ENCODE data around the gene COLGALT1. TPM values are rescaled to one million over a fixed set of nuclear protein-coding genes. Genes with fewer than 3 reads are reported as not detected.
A peak's percentile ranks its signal among the peaks of the same experiment; 100 is the strongest.
"Not testable (repeated sequence)": the region's sequence is repeated elsewhere in the genome, so short reads cannot be mapped to it uniquely, and the experiment has no call there.

Gene COLGALT1
- total RNA-seq, 1 donor from 2014 or later = 115 TPM

- Mint-ChIP-seq H3K9me3 (no peaks in the 10 kb centered on the region), H3K4me3 (no peak overlapping the region), H3K27ac (peak overlapping the region; percentile 40), H3K27me3 (ENCODE audit: insufficient read depth) (no peaks in the 10 kb centered on the region), H3K4me1 (ENCODE audit: low read depth) (no peaks in the 10 kb centered on the region), H3K36me3 (ENCODE audit: low read depth) (peaks cover 32% of the 10 kb centered on the region)
- DNase-seq (ENCODE audit: low spot score) = no peak
- intact Hi-C loops (cut with micrococcal nuclease) = no loop called here
Measured at GRCh38 chr19:17572638-17573037, 17.2 kb downstream of the COLGALT1 start.

GRCh38 chr19:17575871-17576757 lies 20.7 kb downstream of the COLGALT1 start:
- peaks cover 42% of the 10 kb centered on the region for H3K36me3 Mint-ChIP-seq (ENCODE audit: low read depth)
- no peak overlapping the region for H3K4me3 Mint-ChIP-seq
- intact Hi-C loops (cut with micrococcal nuclease) = loop anchor here (2.0 kb wide), 1 partner anchor 79 kb away; no protein-coding TSS in a partner anchor
- H3K27me3 Mint-ChIP-seq (ENCODE audit: insufficient read depth) = no peaks in the 10 kb centered on the region
- no peak for DNase-seq (ENCODE audit: low spot score)
- H3K9me3 Mint-ChIP-seq = no peaks in the 10 kb centered on the region
- H3K27ac Mint-ChIP-seq = no peak overlapping the region
- peaks cover 8% of the 10 kb centered on the region for H3K4me1 Mint-ChIP-seq (ENCODE audit: low read depth)

GRCh38 chr19:17576758-17577456 lies 21.5 kb downstream of the COLGALT1 start:
- H3K9me3 Mint-ChIP-seq = no peaks in the 10 kb centered on the region
- H3K4me3 Mint-ChIP-seq = no peak overlapping the region
- peaks cover 41% of the 10 kb centered on the region for H3K36me3 Mint-ChIP-seq (ENCODE audit: low read depth)
- no peak for DNase-seq (ENCODE audit: low spot score)
- H3K27me3 Mint-ChIP-seq (ENCODE audit: insufficient read depth) = no peaks in the 10 kb centered on the region
- peaks cover 8% of the 10 kb centered on the region for H3K4me1 Mint-ChIP-seq (ENCODE audit: low read depth)
- intact Hi-C loops (cut with micrococcal nuclease) = no loop called here
- H3K27ac Mint-ChIP-seq = no peak overlapping the region

- no peak overlapping the region for H3K27ac Mint-ChIP-seq
- H3K4me1 Mint-ChIP-seq (ENCODE audit: low read depth) = peaks cover 8% of the 10 kb centered on the region
- H3K9me3 Mint-ChIP-seq = no peaks in the 10 kb centered on the region
- DNase-seq (ENCODE audit: low spot score) = no peak
- no peak overlapping the region for H3K4me3 Mint-ChIP-seq
- H3K36me3 Mint-ChIP-seq (ENCODE audit: low read depth) = peaks cover 42% of the 10 kb centered on the region
- intact Hi-C loops (cut with micrococcal nuclease) = no loop called here
- H3K27me3 Mint-ChIP-seq (ENCODE audit: insufficient read depth) = no peaks in the 10 kb centered on the region
Measured at GRCh38 chr19:17577457-17578097, 22.1 kb downstream of the COLGALT1 start.

GRCh38 chr19:17579661-17580244 lies 24.3 kb downstream of the COLGALT1 start:
- Mint-ChIP-seq H3K9me3 (no peaks in the 10 kb centered on the region), H3K36me3 (ENCODE audit: low read depth) (peaks cover 37% of the 10 kb centered on the region), H3K4me1 (ENCODE audit: low read depth) (peaks cover 8% of the 10 kb centered on the region), H3K27ac (no peak overlapping the region), H3K4me3 (no peak overlapping the region), H3K27me3 (ENCODE audit: insufficient read depth) (no peaks in the 10 kb centered on the region)
- DNase-seq (ENCODE audit: low spot score) = no peak
- intact Hi-C loops (cut with micrococcal nuclease) = no loop called here

- H3K27me3 Mint-ChIP-seq (ENCODE audit: insufficient read depth) = no peaks in the 10 kb centered on the region
- no peak overlapping the region for H3K27ac Mint-ChIP-seq
- H3K9me3 Mint-ChIP-seq = no peaks in the 10 kb centered on the region
- H3K4me3 Mint-ChIP-seq = no peak overlapping the region
- DNase-seq (ENCODE audit: low spot score) = no peak
- intact Hi-C loops (cut with micrococcal nuclease) = no loop called here
- H3K36me3 Mint-ChIP-seq (ENCODE audit: low read depth) = peaks cover 37% of the 10 kb centered on the region
- peaks cover 8% of the 10 kb centered on the region for H3K4me1 Mint-ChIP-seq (ENCODE audit: low read depth)
Measured at GRCh38 chr19:17580470-17581144, 25.2 kb downstream of the COLGALT1 start.

GRCh38 chr19:17581211-17581874 lies 25.9 kb downstream of the COLGALT1 start:
- intact Hi-C loops (cut with micrococcal nuclease) = no loop called here
- Mint-ChIP-seq H3K36me3 (ENCODE audit: low read depth) (peaks cover 31% of the 10 kb centered on the region), H3K27ac (no peak overlapping the region), H3K9me3 (no peaks in the 10 kb centered on the region), H3K4me3 (no peak overlapping the region), H3K27me3 (ENCODE audit: insufficient read depth) (no peaks in the 10 kb centered on the region), H3K4me1 (ENCODE audit: low read depth) (peaks cover 8% of the 10 kb centered on the region)
- no peak for DNase-seq (ENCODE audit: low spot score)

GRCh38 chr19:17582613-17583012 lies 27.2 kb downstream of the COLGALT1 start:
- peaks cover 29% of the 10 kb centered on the region for H3K36me3 Mint-ChIP-seq (ENCODE audit: low read depth)
- DNase-seq (ENCODE audit: low spot score) = no peak
- H3K27me3 Mint-ChIP-seq (ENCODE audit: insufficient read depth) = peaks cover 1% of the 10 kb centered on the region
- intact Hi-C loops (cut with micrococcal nuclease) = no loop called here
- H3K4me3 Mint-ChIP-seq = no peak overlapping the region
- no peaks in the 10 kb centered on the region for H3K9me3 Mint-ChIP-seq
- no peak overlapping the region for H3K27ac Mint-ChIP-seq
- H3K4me1 Mint-ChIP-seq (ENCODE audit: low read depth) = peaks cover 8% of the 10 kb centered on the region

- peaks cover 8% of the 10 kb centered on the region for H3K4me1 Mint-ChIP-seq (ENCODE audit: low read depth)
- no peak overlapping the region for H3K27ac Mint-ChIP-seq
- H3K27me3 Mint-ChIP-seq (ENCODE audit: insufficient read depth) = peaks cover 4% of the 10 kb centered on the region
- DNase-seq (ENCODE audit: low spot score) = no peak
- no peak overlapping the region for H3K4me3 Mint-ChIP-seq
- intact Hi-C loops (cut with micrococcal nuclease) = no loop called here
- no peaks in the 10 kb centered on the region for H3K9me3 Mint-ChIP-seq
- H3K36me3 Mint-ChIP-seq (ENCODE audit: low read depth) = peaks cover 23% of the 10 kb centered on the region
Measured at GRCh38 chr19:17584132-17584531, 28.7 kb downstream of the COLGALT1 start.

- H3K4me1 Mint-ChIP-seq (ENCODE audit: low read depth); H3K4me3 Mint-ChIP-seq; intact Hi-C loops (cut with micrococcal nuclease); H3K27me3 Mint-ChIP-seq (ENCODE audit: insufficient read depth); H3K27ac Mint-ChIP-seq; DNase-seq (ENCODE audit: low spot score); H3K9me3 Mint-ChIP-seq: not testable (repeated sequence)
- H3K36me3 Mint-ChIP-seq (ENCODE audit: low read depth) = peaks cover 13% of the 10 kb centered on the region
Measured at GRCh38 chr19:17585395-17585794, 29.9 kb downstream of the COLGALT1 start.

- no peaks in the 10 kb centered on the region for H3K4me1 Mint-ChIP-seq (ENCODE audit: low read depth)
- intact Hi-C loops (cut with micrococcal nuclease) = no loop called here
- H3K27ac Mint-ChIP-seq = no peak overlapping the region
- H3K9me3 Mint-ChIP-seq = no peaks in the 10 kb centered on the region
- H3K4me3 Mint-ChIP-seq = no peak overlapping the region
- DNase-seq (ENCODE audit: low spot score) = no peak
- H3K36me3 Mint-ChIP-seq (ENCODE audit: low read depth) = no peaks in the 10 kb centered on the region
- H3K27me3 Mint-ChIP-seq (ENCODE audit: insufficient read depth) = peaks cover 8% of the 10 kb centered on the region
Measured at GRCh38 chr19:17590866-17591265, 35.4 kb downstream of the COLGALT1 start.

- H3K9me3 Mint-ChIP-seq; H3K36me3 Mint-ChIP-seq (ENCODE audit: low read depth); H3K4me1 Mint-ChIP-seq (ENCODE audit: low read depth); intact Hi-C loops (cut with micrococcal nuclease); DNase-seq (ENCODE audit: low spot score); H3K4me3 Mint-ChIP-seq; H3K27ac Mint-ChIP-seq; H3K27me3 Mint-ChIP-seq (ENCODE audit: insufficient read depth): not testable (repeated sequence)
Measured at GRCh38 chr19:17594296-17594695, 38.8 kb downstream of the COLGALT1 start.

Measured in activated T-helper 1 cell treated with anti-CD3 and anti-CD28 coated beads, Interleukin-12 subunit alpha, Interleukin-12 subunit beta, Interleukin-2, Interleukin-4 antibody, amounts not matched to agents 30 ng/mL and 10 ng/mL and 1 ng/mL, durations not matched to agents 14 hours and 24 hours and 36 hours (primary cell).